Measurements from ENCODE around the gene GALNT1. TPM values are rescaled to one million over a fixed set of nuclear protein-coding genes. Genes with fewer than 3 reads are reported as not detected.

GALNT1 gene
- total RNA-seq, 1 experiment from 2014 or later, result 77.9 TPM

DNA sequence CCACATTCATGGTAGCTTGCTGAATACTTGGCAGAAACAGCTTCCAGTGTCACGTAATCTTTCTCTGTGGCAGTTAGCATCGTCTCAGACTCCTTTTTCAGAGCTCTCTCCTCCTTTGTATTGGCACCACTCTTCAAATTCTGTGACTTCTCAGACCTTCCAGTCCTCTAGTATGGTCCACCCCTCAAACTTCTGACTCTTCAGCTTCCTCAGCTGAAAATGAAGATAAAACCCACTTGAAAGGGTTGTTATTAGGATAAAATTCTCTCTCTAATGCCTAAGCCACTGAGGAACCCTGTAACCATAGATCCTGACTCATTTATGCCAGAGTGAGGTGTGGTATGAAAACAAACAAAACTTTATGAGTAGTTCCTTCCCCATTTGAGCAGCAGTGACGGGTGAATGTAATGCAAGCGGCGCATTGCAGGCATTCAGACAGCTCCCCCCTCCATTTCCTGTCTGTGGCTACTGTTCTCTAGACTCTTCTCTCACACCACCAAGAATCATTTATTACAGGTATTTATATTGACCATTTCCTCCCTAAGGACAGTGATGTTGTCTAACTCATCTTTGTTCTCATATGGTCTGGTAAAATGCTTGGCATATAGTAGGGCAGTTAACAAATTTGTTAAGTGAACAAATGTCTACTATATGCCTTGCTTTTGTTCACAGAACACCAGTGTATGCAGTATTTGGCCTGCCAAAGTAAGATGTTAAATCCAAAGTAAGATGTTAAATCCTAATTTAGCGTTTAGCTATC is 35.3 kb downstream of the GALNT1 start:
- Histone ChIP-seq H4K8ac (replicated peaks; ENCODE audit: insufficient read length, low read depth, low read length) (no peak overlapping the region), H4K20me1 (ENCODE audit: control insufficient read depth, insufficient read depth, insufficient read length) (no peaks in the 10 kb centered on the region), H3K4me2 (ENCODE audit: insufficient read depth, insufficient read length, low read length) (no peak overlapping the region), H3K27me3 (ENCODE audit: insufficient read depth, low read length) (no peaks in the 10 kb centered on the region), H3K18ac (ENCODE audit: insufficient read length, low read depth, low read length) (no peak overlapping the region), H2AFZ (ENCODE audit: low read length) (no peak overlapping the region), H3K79me1 (ENCODE audit: insufficient read depth, low read depth, low read length, poor library complexity, severe bottlenecking) (no peaks in the 10 kb centered on the region), H2AK5ac (ENCODE audit: insufficient read length, low read length) (no peak overlapping the region), H2BK5ac (ENCODE audit: insufficient read length, low read length) (no peak overlapping the region), H3T11ph (ENCODE audit: low read length) (no peak overlapping the region), H2BK15ac (ENCODE audit: low read depth, low read length) (no peak overlapping the region), H3K4me1 (ENCODE audit: insufficient read depth, low read length) (no peaks in the 10 kb centered on the region), H3K4ac (ENCODE audit: low read depth, low read length) (no peak overlapping the region), H3K9ac (ENCODE audit: extremely low read depth, insufficient read length, low read length) (no peak overlapping the region), H3K14ac (ENCODE audit: insufficient read depth, low read length) (no peak overlapping the region), H3K23ac (ENCODE audit: insufficient read length, low read depth, low read length) (no peak overlapping the region), H4K91ac (ENCODE audit: insufficient read length, low read depth, low read length) (no peak overlapping the region), H2BK120ac (ENCODE audit: low read depth, low read length, poor library complexity, severe bottlenecking) (no peak overlapping the region), H3K23me2 (ENCODE audit: insufficient read length, low read depth, low read length, poor library complexity, severe bottlenecking) (no peaks in the 10 kb centered on the region), H3K27ac (ENCODE audit: insufficient read length, low read depth, low read length) (peak overlapping the region; percentile 26), H2BK20ac (ENCODE audit: low read depth, low read length, poor library complexity, severe bottlenecking) (no peak overlapping the region), H3K9me3 (ENCODE audit: control insufficient read depth, low read depth, low read length) (no peaks in the 10 kb centered on the region), H3K56ac (ENCODE audit: insufficient read length, low read depth, low read length) (no peak overlapping the region), H2BK12ac (ENCODE audit: insufficient read length, low read depth, low read length) (no peak overlapping the region), H3K79me2 (ENCODE audit: insufficient read depth, low read length) (no peaks in the 10 kb centered on the region; the same call in 1 of the 2 replicates), H4K5ac (ENCODE audit: insufficient read length, low read depth, low read length) (no peak overlapping the region)
- H3K27me3 Mint-ChIP-seq (ENCODE audit: low read depth), result no peaks in the 10 kb centered on the region
- H3K27ac Mint-ChIP-seq, result no peak overlapping the region
- peaks cover 6% of the 10 kb centered on the region in 2 experiments; a peak in 3 of 4 replicates for H3K4me1 Mint-ChIP-seq
- H3K36me3 Mint-ChIP-seq (ENCODE audit: insufficient read depth in 1 of 3, low read depth in 3 of 3), result peaks cover 0 to 1% (median 0%) of the 10 kb centered on the region in 3 experiments; a peak in 1 of 7 replicates
- DNase-seq, result no peak
- no peaks in the 10 kb centered on the region for H3K9me3 Mint-ChIP-seq
- no CpG with 5 or more reads among the region's 6 CpGs for WGBS (ENCODE audit: extremely low coverage, insufficient read length, low lambda C conversion rate)
- TF ChIP-seq, protein P1, sequence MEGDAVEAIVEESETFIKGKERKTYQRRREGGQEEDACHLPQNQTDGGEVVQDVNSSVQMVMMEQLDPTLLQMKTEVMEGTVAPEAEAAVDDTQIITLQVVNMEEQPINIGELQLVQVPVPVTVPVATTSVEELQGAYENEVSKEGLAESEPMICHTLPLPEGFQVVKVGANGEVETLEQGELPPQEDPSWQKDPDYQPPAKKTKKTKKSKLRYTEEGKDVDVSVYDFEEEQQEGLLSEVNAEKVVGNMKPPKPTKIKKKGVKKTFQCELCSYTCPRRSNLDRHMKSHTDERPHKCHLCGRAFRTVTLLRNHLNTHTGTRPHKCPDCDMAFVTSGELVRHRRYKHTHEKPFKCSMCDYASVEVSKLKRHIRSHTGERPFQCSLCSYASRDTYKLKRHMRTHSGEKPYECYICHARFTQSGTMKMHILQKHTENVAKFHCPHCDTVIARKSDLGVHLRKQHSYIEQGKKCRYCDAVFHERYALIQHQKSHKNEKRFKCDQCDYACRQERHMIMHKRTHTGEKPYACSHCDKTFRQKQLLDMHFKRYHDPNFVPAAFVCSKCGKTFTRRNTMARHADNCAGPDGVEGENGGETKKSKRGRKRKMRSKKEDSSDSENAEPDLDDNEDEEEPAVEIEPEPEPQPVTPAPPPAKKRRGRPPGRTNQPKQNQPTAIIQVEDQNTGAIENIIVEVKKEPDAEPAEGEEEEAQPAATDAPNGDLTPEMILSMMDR (conservative IDR thresholded peaks at IDR 0.05), result no peak
- no peak overlapping the region for H3K4me3 Mint-ChIP-seq
